CD14-positive monocyte (primary cell): ENCODE data around the gene TMEM14A. TPM values are rescaled to one million over a fixed set of nuclear protein-coding genes. Genes with fewer than 3 reads are reported as not detected.

Experiments
- DNase-seq, 3 donors: peaks; one replicate each; pipeline ENCODE4 v3.0.0-alpha.2; 2011 to 2022
- H2AFZ ChIP-seq: 2 replicates; pipeline ENCODE4 v1.6.0; 2012; ENCODE audit warnings: mild to moderate bottlenecking, low read depth, low read length, inconsistent platforms; ENCODE audit not compliant: insufficient read depth, poor library complexity, severe bottlenecking
- H3K27ac ChIP-seq, 2 donors: 1 replicate in 1 of 2; 2 replicates in 1 of 2; pipeline ENCODE4 v1.5.1; 2012 to 2013; ENCODE audit warnings: low read length in 2 of 2, control low read depth in 1 of 2, inconsistent platforms in 1 of 2, low read depth in 1 of 2, mild to moderate bottlenecking in 1 of 2
- H3K27me3 ChIP-seq, 2 donors: one replicate each; pipeline versions ENCODE4 v1.6.0 to v1.6.1; 2011 to 2013; ENCODE audit warnings: low read length in 2 of 2; ENCODE audit not compliant: control insufficient read depth in 2 of 2, insufficient read depth in 2 of 2
- H3K36me3 ChIP-seq, 2 donors: replicated peaks in 1 of 2; 1 replicate in 1 of 2; 2 replicates in 1 of 2; pipeline versions ENCODE4 v1.5.1 to v1.6.1; 2012 to 2013; ENCODE audit warnings: low read length in 2 of 2, control low read depth in 1 of 2, inconsistent platforms in 1 of 2, mild to moderate bottlenecking in 1 of 2; ENCODE audit not compliant: insufficient read depth in 2 of 2, control insufficient read depth in 1 of 2
- H3K4me1 ChIP-seq, 2 donors: 1 replicate in 1 of 2; 2 replicates in 1 of 2; pipeline versions ENCODE4 v1.5.1 to v1.6.1; 2012 to 2013; ENCODE audit warnings: low read length in 2 of 2, control low read depth in 1 of 2, inconsistent platforms in 1 of 2, mild to moderate bottlenecking in 1 of 2, moderate library complexity in 1 of 2; ENCODE audit not compliant: insufficient read depth in 2 of 2, control insufficient read depth in 1 of 2
- H3K4me2 ChIP-seq: replicated peaks from 2 replicates; pipeline ENCODE3; 2012; ENCODE audit warnings: low read length, moderate library complexity, mild to moderate bottlenecking; ENCODE audit not compliant: poor library complexity, severe bottlenecking; ENCODE audit errors: extremely low read depth
- H3K4me3 ChIP-seq, 3 experiments: fragments of 200-600 bp in 1 of 3; sonication (generic) in 1 of 3; replicated peaks in 1 of 3; 1 replicate in 2 of 3; 2 replicates in 1 of 3; pipeline ENCODE4 v1.5.1; 2011 to 2013; ENCODE audit warnings: low read length in 3 of 3, mild to moderate bottlenecking in 3 of 3, control low read depth in 2 of 3, low read depth in 2 of 3, inconsistent platforms in 1 of 3, moderate library complexity in 1 of 3
- H3K79me2 ChIP-seq: 2 replicates; pipeline ENCODE4 v1.6.0; 2012; ENCODE audit warnings: mild to moderate bottlenecking, control low read depth, inconsistent platforms, low read length, moderate library complexity; ENCODE audit not compliant: insufficient read depth
- H3K9ac ChIP-seq: 2 replicates; pipeline ENCODE4 v1.6.0; 2017; ENCODE audit warnings: low read length, mild to moderate bottlenecking; ENCODE audit not compliant: insufficient read depth, poor library complexity, severe bottlenecking
- H3K9me3 ChIP-seq, 2 donors: replicated peaks in 1 of 2; 1 replicate in 1 of 2; 2 replicates in 1 of 2; pipeline versions ENCODE4 v1.5.1 to v1.6.1; 2012 to 2013; ENCODE audit warnings: low read length in 2 of 2, control low read depth in 1 of 2; ENCODE audit not compliant: control insufficient read depth in 1 of 2, insufficient read depth in 1 of 2
- H4K20me1 ChIP-seq: 2 replicates; pipeline ENCODE4 v1.6.0; 2012; ENCODE audit warnings: mild to moderate bottlenecking, low read length, control low read depth, moderate library complexity; ENCODE audit not compliant: insufficient read depth
- H3K27ac Mint-ChIP-seq, 7 donors: one replicate each; pipeline ENCODE4 v1.8.0; 2020; ENCODE audit warnings: mild to moderate bottlenecking in 7 of 7, mixed read lengths in 7 of 7, moderate library complexity in 6 of 7, inconsistent platforms in 2 of 7
- H3K27me3 Mint-ChIP-seq, 3 donors: one replicate each; pipeline ENCODE4 v1.8.0; 2021 to 2022; ENCODE audit warnings: low read depth in 3 of 3, mild to moderate bottlenecking in 3 of 3, mixed read lengths in 3 of 3, moderate library complexity in 3 of 3, inconsistent platforms in 1 of 3
- H3K36me3 Mint-ChIP-seq, 2 donors: one replicate each; pipeline ENCODE4 v1.8.0; 2020; ENCODE audit warnings: mixed read lengths in 2 of 2, inconsistent platforms in 1 of 2, mild to moderate bottlenecking in 1 of 2
- H3K4me1 Mint-ChIP-seq: one replicate; pipeline ENCODE4 v1.8.0; 2020; ENCODE audit warnings: mild to moderate bottlenecking, mixed read lengths
- H3K4me3 Mint-ChIP-seq, 2 donors: one replicate each; pipeline ENCODE4 v1.8.0; 2020; ENCODE audit warnings: mild to moderate bottlenecking in 2 of 2, mixed read lengths in 2 of 2, moderate library complexity in 1 of 2
- H3K9me3 Mint-ChIP-seq, 7 donors: one replicate each; pipeline ENCODE4 v1.8.0; 2020 to 2022; ENCODE audit warnings: mixed read lengths in 7 of 7, mild to moderate bottlenecking in 6 of 7, moderate library complexity in 6 of 7, inconsistent platforms in 2 of 7
- WGBS: methylation state at CpG from one replicate; pipeline ENCODE4 v1.1.5; 2013; ENCODE audit warnings: missing lambda C conversion rate; ENCODE audit not compliant: insufficient coverage; 5-methylcytosine and 5-hydroxymethylcytosine counted together
- intact Hi-C, 2 donors: fragments of 100-400 bp; cut with micrococcal nuclease; formaldehyde crosslinking; loops; one replicate each; pipeline versions ENCODE4 v1.15.0 to v1.15.1; 2023
- polyA minus RNA-seq: library from RNA; depleted of rRNA, polyadenylated mRNA; stranded (reverse); fragments of >200 nt; gene quantifications from 2 replicates; pipeline ENCODE4 v1.2.3, GENCODE V29; 2012
- polyA plus RNA-seq, 3 donors: library from polyadenylated mRNA; depleted of rRNA in 1 of 3; unstranded in 2 of 3; stranded (reverse) in 1 of 3; fragments of 300-500 nt in 2 of 3; fragments of >200 nt in 1 of 3; fragmentation: Illumina TruSeq in 2 of 3; gene quantifications; 1 replicate in 2 of 3; 2 replicates in 1 of 3; pipeline ENCODE4 v1.2.3, GENCODE V29; 2012 to 2021
- total RNA-seq, 12 experiments: library from RNA in 1 of 12; stranded (reverse) in 1 of 12; fragments of 120-200 nt in 1 of 12; gene quantifications; one replicate each; pipeline ENCODE4 v1.2.4 and lab custom pipeline; 2013 to 2026; ENCODE audit warnings: mixed read lengths in 6 of 12, inconsistent platforms in 1 of 12
- TF ChIP-seq, protein P1 (sequence below): fragments of 200-600 bp; IDR thresholded peaks from one replicate; pipeline ENCODE4 v1.8.0; 2022; ENCODE audit warnings: antibody characterized with exemption, mild to moderate bottlenecking

Gene TMEM14A, protein sequence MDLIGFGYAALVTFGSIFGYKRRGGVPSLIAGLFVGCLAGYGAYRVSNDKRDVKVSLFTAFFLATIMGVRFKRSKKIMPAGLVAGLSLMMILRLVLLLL
- total RNA-seq (2013): 0.58 TPM
- polyA plus RNA-seq (under 1 TPM; 0.08 to 0.23 (median 0.20) TPM), polyA minus RNA-seq (not detected in 2 replicates), total RNA-seq (lab: John Stamatoyannopoulos, UW) (0 to 2.2 (median 0.17) reads per million in 11 experiments)

DNA sequence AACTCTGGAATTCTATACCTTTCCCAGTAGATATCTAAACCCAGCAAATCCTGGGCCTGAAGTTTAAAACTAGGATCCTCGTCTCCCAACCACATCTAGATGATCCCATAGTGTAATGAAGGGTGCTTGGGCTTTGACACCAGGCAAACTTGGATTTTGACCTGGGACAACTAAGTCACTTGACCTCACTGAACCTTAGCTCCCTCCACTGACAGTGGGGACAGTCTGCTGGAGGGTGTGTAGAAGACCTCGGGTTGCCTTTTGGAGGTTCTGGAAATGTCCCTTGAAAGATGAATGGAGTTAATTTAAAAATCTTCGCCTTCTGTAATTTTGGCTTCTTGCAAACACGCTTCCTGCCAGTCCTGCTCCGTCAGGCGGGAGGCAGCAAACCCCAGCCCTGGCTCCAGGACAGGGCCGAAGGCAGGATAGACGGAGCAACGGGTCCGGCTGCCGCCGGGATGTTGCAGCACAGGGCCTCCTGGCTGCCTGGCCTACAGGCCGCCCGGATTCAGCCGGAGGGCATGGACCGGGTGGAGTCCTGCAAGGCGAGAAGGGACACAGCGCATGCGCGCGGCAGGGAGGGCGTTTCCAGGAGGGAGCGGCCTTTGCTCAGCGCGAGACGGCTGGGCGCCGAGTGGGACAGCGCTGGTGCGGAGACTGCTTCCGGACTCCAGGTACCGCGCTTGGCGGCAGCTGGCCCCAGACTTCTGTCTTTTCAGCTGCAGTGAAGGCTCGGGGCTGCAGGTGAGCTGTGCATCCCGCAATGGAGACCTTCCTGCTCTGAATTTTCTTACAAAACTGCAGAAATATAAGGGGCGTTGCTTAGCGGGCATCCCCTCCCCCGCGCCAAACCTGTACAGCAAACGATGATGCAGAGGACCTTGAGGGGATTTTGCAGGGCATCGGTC, at the start of gene TMEM14A:
Gene TMEM14A, plus strand, starts transcription at position 612 of the 908 bp plus-strand sequence. CDS start 5,990 bp downstream, outside the sequence.
- H3K9ac ChIP-seq: peak within 1 kb of the TSS; percentile 5
- no peaks in the 10 kb centered on the region for H3K36me3 ChIP-seq
- WGBS: under 1% methylated on average over 37 of the region's 42 CpGs
- peaks cover 50 to 60% of the 10 kb centered on the region in 2 donors for H3K27me3 ChIP-seq
- H3K4me1 ChIP-seq: peaks cover 17 to 27% of the 10 kb centered on the region in 2 donors
- Mint-ChIP-seq H3K4me3 (peak within 1 kb of the TSS; percentile 73 to 90), H3K27ac (peak within 1 kb of the TSS in 2 of 7 donors; percentile 75 to 82), H3K4me1 (peaks cover 26% of the 10 kb centered on the region), H3K9me3 (peaks cover 2 to 9% (median 6%) of the 10 kb centered on the region in 7 donors), H3K27me3 (peaks cover 49 to 66% (median 52%) of the 10 kb centered on the region in 3 donors), H3K36me3 (peaks cover 2 to 4% of the 10 kb centered on the region in 2 donors)
- peak within 1 kb of the TSS; percentile 82 for H3K4me2 ChIP-seq
- H4K20me1 ChIP-seq: no peaks in the 10 kb centered on the region
- TF ChIP-seq, protein P1, sequence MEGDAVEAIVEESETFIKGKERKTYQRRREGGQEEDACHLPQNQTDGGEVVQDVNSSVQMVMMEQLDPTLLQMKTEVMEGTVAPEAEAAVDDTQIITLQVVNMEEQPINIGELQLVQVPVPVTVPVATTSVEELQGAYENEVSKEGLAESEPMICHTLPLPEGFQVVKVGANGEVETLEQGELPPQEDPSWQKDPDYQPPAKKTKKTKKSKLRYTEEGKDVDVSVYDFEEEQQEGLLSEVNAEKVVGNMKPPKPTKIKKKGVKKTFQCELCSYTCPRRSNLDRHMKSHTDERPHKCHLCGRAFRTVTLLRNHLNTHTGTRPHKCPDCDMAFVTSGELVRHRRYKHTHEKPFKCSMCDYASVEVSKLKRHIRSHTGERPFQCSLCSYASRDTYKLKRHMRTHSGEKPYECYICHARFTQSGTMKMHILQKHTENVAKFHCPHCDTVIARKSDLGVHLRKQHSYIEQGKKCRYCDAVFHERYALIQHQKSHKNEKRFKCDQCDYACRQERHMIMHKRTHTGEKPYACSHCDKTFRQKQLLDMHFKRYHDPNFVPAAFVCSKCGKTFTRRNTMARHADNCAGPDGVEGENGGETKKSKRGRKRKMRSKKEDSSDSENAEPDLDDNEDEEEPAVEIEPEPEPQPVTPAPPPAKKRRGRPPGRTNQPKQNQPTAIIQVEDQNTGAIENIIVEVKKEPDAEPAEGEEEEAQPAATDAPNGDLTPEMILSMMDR: no peak
- peaks cover under 1 to 9% of the 10 kb centered on the region in 2 donors for H3K9me3 ChIP-seq
- peak within 1 kb of the TSS; percentile 79 for H2AFZ ChIP-seq
- peak; percentile 72 to 79 (median 76) for DNase-seq
- H3K79me2 ChIP-seq: no peaks in the 10 kb centered on the region
- intact Hi-C loops: no loop called here
- H3K27ac ChIP-seq: no peak within 1 kb of the TSS
- H3K4me3 ChIP-seq: peak within 1 kb of the TSS; percentile 10 to 65 (median 26)

DNA sequence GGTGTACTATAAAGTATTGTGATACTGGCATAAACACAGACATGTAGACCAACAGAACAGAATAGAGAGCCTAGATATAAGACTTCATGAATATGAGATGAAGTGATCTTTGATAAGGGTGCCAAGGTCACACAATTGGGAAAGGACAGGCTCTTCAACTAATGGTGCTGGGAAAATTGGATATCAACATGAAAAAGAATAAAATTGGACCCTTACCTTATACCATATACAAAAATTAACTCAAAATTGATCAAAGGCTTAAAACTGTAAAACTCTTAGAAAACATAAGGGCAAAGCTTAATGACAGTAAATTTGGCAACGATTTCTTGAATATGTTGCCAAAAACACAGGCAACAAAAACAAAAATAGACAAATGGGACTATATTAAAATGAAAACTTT, 49.3 kb upstream of the TMEM14A start:
- no peak overlapping the region for H3K4me3 Mint-ChIP-seq

More for the DNA sequence above, 49.3 kb upstream of the TMEM14A start:
- Histone ChIP-seq H3K4me1 (no peaks in the 10 kb centered on the region), H3K9ac (no peak overlapping the region), H2AFZ (no peak overlapping the region), H3K9me3 (no peaks in the 10 kb centered on the region), H3K4me3 (no peak overlapping the region), H4K20me1 (no peaks in the 10 kb centered on the region), H3K27me3 (no peaks in the 10 kb centered on the region), H3K36me3 (no peaks in the 10 kb centered on the region), H3K27ac (no peak overlapping the region), H3K4me2 (no peak overlapping the region), H3K79me2 (no peaks in the 10 kb centered on the region)
- no peak for DNase-seq
- Mint-ChIP-seq H3K36me3 (no peaks in the 10 kb centered on the region), H3K27me3 (peaks cover 0 to 5% (median 2%) of the 10 kb centered on the region in 3 donors), H3K27ac (no peak overlapping the region), H3K9me3 (peaks cover 0 to 4% (median 0%) of the 10 kb centered on the region in 7 donors), H3K4me1 (peaks cover 1% of the 10 kb centered on the region)
- TF ChIP-seq, protein P1: no peak
- intact Hi-C loops: no loop called here
- WGBS: no CpG with 5 or more reads among the region's 1 CpG
